ENCODE measurements around the gene ARFGAP3. TPM values are rescaled to one million over a fixed set of nuclear protein-coding genes. Genes with fewer than 3 reads are reported as not detected.
"Not testable (repeated sequence)": the region's sequence is repeated elsewhere in the genome, so short reads cannot be mapped to it uniquely, and the experiment has no call there.

ARFGAP3 gene
- polyA plus RNA-seq, 3 donors, result 47.6 to 58.0 (median 53.5) TPM

DNA sequence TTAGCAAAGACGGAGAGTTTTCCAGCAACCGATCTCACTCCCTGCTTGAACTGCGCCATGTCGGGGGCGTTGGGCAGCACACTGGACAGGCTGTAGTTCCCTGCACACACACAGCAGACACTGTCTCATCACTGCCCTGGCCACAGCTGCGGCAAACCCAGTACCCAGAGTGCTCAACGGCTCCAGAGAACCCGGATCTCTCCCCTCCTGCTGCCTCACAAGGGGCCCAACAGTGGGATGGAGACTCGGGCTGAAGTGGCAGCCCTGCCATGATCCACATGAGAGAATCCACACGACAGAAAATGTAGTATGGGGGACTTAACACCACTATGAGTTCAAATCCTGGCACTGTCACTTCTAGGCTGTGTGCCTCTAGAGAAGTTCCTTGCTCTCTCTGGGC, 58.0 kb downstream of the ARFGAP3 start:
- DNase-seq (ENCODE audit: low read depth in 3 of 3, low spot score in 2 of 3), result no peak

DNA sequence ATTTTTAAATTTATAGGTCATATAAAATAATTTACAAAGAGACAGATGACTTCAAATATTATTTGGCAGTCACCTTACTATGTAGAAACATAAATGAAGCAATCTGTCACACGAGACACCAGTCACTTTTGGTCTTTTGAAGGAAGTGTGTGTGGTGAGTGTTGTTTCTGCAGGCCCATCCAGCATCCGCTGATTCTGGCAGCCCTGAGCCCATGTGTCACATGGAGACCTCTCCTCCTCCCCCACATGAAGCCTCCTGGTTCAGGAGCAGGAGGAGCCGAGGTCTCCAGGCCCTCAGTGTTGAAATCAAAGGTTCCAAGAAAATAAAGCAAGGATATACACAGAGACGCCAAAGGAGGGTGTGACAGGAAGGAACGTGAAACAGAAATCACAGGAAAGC, 60.1 kb downstream of the ARFGAP3 start:
- no peak for DNase-seq (ENCODE audit: low read depth in 3 of 3, low spot score in 2 of 3)

DNA sequence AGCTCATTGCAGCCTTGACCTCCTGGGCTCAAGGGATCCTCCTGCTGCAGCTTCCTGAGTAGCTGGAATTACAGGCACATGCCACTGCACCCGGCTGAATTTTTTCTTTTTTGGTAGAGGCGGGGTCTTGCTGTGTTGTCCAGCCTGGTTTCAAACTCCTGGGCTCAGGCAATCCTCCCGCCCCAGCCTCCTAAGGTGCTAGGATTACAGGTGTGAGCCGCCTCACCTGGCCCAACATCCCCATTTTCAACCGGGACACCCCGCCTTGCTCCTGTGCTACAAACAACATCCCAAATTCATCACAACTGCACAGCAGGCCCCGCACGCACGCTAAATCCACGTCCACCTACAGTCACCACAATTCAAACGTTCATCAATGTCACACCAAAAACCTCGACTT, 61.0 kb downstream of the ARFGAP3 start:
- no peak for DNase-seq (ENCODE audit: low read depth in 3 of 3, low spot score in 2 of 3)

DNA sequence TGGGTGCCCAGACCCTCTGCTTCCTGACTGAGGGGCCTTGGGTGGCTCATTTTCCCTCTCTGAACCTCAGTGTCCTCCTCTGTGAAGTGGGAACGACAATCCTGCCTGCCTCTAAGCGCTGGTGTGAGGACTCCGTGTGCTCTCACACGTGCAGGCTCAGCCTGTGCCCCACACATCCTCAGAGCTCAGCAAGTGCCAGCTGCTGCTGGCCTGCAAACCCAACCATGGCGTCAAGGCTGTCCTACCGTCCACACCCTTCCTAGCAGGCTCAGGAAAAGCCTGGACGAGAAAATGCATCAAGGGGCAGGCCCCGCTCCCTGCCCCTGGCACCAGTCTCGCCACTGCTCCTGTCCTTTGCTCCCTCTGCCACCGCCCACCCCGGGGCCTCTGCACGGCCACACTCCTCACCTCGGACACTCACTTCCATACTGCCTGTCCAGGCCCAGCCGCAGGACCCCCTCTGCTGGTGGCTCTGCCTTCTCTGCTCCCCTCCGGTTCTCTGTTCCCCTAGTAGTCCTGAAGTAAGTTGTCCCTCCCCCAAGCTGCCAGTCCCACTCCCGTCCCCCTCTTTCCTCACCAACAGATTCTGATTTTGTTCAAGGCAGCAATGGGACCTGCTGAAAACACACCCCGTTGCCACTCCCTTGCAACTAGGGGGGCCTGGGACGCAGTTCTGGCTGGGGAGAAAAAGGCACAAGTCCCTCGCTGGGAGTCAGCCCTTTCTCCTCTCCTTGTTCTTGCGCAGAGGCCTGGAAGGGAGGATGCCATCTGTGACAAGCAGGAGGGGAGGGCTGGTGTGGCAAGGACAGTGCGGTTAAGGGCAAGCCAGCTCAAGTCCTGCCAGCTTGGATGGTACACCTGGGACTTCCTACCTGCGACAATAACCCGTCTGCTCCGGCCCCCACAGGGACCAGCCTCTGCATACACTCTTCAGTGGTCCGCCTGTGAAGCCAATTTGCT, 62.2 kb downstream of the ARFGAP3 start:
- DNase-seq (ENCODE audit: low read depth in 3 of 3, low spot score in 2 of 3), result no peak

DNA sequence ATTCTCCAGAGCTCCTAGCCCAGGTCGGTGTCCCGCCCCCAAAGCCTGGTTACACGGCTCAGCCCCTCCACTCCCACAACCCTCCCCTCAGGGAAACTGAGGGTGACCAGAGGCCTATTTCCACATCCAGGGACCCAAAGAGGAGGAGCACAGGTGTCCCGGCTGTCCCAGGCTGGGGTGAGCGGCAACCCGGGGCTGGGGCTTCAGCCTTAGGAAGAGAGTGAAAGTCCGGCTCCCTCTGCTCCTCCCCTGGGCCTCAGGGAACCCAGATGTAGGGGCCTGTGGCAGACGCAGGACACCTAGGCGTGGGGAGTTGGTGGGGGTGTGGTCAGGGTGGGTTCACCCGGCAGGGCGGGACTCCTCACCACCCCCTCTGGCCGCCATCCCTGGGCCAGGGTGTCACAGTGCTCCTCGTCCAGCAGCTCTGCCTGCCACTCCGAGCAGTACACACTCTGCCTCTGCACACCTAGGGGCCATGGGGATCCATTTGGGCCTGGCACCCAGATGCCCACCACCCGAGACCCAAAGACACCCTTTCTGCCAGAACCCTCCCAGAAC, 63.1 kb downstream of the ARFGAP3 start:
- no peak for DNase-seq (ENCODE audit: low read depth in 3 of 3, low spot score in 2 of 3)

DNA sequence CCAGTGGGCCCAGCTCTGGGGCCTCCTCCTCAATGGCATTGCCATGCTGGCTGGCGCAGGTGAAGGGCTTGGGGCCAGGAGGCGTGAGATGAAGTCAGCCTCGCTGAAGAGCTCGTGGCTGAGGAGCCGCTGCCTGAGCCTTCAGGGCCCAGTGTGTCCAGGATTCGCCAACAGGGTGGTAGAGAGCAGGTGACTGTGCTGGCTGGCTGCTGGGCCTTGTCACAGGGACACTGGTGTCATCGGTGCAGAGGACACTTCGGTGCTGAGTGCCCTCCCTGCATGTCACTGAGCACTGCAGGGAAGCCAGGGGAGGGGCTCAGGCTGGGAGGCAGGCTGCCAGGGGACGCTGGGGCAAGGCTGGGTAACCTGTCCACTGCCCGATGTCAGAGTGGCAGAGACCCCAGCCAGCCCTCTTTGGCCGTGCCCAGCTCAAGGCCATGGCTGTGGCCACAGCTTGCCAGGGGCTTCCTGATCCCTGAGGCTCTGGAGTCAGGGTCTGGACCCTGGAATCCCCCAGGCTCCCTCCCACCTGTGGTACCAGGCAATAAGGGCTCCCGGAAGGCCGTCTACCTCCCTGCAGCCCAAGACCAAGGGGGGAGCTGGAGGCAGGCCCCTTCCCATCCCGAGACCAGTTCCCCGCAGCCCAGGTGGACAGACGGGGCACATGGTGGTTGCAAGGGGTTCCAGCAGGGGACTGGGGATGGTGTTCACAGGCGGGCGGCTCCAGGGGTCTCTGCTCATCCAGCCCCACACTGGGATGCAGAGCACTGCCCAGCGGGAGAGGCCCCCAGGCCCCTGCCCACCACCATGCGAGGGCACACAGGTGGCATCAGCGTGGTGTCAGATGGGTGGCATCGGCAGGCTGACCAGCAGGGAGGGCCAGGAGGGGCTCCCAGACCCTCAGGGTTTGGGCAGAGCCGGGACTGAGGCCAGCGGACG, 63.9 kb downstream of the ARFGAP3 start:
- no peak for DNase-seq (ENCODE audit: low read depth in 3 of 3, low spot score in 2 of 3)

DNA sequence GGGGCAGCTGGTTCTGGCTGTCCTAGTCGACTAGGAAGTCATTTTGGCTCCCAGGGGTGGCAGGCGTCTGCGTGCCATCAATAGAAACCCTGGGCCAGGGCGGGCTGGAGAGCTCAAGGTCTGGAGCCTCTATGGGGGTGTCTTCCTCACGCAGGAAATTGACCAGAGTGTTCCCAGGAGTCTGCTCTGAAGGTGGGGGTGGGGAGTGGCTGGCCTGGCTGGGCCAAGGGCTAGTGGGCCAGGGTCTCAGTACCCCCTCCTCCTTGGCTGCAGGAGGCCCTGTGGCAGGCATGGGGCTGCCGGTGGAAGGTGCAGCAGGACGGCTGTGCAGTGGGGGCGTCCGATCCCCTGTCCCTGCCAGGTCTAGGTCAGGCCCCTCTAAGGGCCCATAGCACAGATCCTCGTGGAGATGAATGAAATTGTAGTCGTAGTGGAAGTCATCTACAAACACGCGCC, 64.6 kb downstream of the ARFGAP3 start:
- DNase-seq (ENCODE audit: low read depth in 3 of 3, low spot score in 2 of 3), result no peak

DNA sequence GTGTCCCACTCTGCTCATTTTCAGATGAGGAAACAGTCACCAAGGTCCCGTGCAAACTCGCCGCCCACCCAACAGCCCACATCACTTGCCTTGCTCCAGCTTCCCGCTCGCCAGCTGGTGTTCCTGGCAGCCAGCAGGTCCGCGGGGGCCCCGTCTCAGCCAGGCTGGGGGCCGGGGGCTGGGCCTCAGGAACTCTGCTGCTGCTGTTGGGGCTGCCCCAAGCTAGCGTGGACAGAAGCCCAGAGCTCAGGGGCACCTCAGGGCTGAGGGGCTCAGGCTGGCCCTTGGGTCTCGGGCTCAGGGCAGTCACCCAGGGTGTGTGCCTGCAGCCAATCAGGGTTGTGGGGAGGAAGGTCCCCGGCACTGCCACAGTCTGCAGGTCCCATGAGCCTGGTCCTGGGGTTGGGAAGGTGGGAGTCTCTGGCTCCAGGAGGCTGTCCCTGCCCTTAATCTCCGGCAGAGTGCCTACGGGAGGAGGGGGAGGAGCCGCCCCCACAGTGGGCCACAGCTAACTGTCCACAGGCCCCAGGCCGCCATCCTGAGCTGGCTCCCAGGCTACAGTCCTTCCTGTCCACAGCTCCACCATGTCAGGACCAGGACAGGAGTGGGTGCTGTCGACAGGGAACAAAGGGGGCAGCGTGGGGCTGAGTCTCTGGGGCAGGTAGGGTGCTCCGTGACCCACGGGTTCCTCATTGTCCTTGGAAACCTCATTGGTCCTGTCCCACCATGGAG, 65.2 kb downstream of the ARFGAP3 start:
- DNase-seq (ENCODE audit: low read depth in 3 of 3, low spot score in 2 of 3), result no peak

DNA sequence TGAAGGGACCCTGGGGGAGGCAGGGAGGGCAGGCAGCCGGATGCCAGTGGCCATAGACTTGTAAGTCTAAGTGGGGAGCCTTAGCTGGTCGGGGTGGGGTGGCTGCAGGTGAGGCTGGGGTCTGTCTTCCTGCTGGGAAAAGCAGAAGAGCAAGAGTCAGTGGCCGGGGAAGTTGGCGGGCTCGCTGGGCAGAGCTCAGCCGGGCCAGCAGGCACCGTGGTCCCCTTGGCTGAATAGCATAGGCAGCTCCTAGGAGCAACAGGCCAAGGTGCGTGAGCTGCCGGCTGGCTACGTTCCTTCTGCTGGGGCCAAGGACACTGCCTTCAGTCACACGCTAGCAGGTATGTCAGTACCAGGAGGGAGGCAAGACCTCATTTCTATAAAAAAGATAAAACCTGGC, 68.6 kb downstream of the ARFGAP3 start:
- no peak for DNase-seq (ENCODE audit: low read depth in 3 of 3, low spot score in 2 of 3)

DNA sequence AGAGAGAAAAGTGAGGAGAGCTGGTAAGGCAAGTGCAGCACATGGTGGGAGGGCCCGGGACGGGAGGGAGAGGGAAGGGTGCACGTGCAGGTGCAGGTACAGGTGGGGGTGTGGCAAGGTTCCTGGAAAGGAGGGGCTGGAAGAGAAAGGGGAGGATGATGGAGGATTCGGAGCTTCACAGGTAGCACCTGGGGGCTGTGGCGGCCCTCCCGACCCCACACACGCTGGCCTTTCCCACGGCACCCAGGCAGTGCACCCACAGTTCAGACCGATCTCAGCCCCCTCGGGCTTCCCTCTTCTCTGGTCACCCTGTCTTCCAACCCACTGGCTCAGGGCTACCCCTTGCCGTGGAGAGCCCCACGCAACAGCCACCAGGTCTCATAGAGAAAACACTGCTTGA, 69.1 kb downstream of the ARFGAP3 start:
- DNase-seq (ENCODE audit: low read depth in 3 of 3, low spot score in 2 of 3), result no peak

DNA sequence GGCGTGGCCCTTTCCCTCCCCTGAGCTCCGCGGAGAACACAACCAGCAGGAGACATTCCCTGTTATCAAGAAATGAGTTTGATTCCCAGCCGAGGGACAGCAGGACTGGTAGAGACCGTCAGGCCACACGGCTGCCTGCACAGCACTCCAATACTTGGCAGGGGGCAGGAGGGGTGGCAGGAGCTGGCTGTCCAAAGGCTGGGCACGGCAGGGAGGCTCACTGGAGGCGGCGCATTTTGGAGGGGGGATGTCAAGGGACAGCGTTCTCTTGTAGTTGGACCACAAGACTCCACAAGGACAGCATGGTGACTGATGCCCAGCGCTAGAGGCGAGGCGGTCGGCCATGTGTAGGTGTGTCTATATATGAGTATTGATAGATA, 69.7 kb downstream of the ARFGAP3 start:
- DNase-seq (ENCODE audit: low read depth in 3 of 3, low spot score in 2 of 3), result no peak

DNA sequence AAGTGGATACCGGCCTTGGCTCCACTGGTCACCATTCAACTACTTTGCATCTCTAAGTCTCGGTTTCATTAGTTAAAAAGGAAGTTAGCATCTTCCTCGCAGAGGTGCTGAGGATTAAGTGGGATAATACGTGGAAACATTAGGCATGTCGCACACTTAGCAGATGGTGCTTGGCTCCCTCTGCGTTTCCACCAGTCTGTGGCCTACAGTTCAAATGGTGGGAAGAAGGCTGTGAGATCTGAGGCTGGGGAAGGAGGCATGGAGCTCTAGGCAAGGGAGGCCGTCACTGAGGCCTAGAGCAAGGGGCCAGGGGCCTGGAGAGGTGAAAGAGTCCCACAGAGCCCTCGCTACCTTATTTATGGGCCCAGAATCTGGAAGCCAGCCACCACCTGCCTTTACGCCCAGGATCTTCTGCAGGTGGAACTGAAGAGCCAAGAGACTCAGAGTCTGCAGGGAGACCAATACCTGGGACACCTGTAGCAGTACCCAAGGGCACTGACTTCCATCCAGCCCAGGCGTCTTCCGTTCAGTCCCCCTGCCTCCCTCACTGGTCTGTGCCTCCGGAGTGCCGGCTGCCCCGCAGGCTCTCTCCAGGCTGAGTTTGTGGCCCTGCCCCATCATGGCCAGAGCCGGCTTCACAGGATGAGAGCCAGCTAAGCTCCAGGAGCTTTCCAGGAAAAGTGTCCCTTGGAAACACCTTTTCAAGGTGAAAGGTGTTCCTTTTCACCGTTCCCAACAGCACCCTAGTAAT, 70.3 kb downstream of the ARFGAP3 start:
- DNase-seq (ENCODE audit: low read depth in 3 of 3, low spot score in 2 of 3), result no peak

DNA sequence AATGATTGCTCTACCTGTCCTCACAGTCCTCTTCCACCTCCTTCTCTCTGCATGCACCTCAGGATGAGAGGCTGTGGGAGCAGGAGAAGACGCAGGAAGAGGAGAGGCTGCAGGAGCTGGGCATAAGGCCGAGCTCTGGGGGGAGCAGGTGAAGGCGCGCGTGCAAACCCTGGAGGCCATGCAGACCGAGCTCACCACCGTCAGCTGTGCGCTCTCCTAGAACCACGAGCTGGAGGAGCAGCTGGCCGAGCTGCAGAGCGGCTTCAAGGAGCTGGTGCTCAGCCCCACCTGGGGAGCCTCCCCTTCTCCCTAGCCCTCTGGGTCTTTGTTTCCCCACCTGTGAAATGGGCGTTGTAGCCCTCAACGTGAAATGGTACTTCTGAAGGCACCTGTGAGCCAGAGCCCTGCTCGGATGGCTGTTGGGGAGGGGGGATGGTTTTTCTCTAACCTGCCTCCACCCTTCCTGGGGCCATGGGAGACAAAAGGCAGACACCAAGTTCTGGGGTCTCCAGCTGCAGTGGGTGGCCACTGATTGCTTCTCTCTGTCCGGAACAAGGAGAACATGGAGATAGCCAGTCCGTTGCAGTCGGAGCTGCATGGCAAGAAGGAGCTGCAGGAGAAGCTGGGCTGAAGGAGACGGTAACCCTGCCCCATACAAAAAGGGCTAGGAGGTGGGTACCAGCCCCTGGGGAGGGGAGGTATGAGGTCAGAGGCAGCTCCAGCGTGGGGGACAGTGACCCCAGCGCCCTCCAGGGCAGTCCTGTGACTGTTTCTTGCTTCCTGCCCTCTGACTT, 71.2 kb downstream of the ARFGAP3 start:
- no peak for DNase-seq (ENCODE audit: low read depth in 3 of 3, low spot score in 2 of 3)

DNA sequence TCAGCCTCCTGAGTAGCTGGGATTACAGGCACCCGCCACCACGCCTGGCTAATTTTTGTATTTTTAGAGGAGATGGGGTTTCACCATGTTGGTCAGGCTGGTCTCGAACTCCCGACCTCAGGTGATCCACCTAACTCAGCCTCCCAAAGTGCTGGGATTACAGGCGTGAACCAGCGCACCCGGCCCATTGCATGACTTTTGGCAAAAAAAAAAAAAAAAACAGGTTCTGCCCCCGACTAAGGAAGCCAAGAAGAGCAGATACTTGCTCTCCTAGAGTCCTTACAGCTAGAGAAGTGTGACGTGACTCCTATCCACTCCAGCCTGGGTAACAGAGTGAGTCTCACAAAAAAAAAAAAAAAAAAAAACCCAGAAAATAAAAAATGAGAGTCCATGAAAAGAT, 74.8 kb downstream of the ARFGAP3 start:
- DNase-seq (ENCODE audit: low read depth in 3 of 3, low spot score in 2 of 3), result not testable (repeated sequence)

DNA sequence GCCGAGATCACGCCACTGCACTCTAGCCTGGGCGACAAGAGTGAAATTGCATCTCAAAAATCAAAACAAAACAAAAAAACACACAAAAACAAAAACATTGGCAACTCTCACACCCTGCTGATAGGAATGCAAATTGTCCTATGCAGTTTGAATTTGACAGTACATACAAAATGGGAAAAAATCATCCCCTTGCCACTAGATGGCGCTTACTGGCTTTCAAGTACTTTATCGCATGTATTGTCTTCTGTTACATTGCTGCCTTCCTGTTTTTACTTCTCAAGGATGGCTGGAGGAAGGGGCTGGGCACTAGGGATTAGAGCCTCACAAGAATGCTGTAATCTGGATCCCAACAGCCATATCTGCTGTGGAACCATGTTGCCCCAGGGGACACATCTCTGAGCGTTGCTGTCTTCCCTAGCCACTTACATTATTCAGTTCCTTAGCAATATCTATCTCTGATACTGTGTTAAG, 77.0 kb downstream of the ARFGAP3 start:
- DNase-seq (ENCODE audit: low read depth in 3 of 3, low spot score in 2 of 3), result peak; percentile 82 to 86 (median 85)

DNA sequence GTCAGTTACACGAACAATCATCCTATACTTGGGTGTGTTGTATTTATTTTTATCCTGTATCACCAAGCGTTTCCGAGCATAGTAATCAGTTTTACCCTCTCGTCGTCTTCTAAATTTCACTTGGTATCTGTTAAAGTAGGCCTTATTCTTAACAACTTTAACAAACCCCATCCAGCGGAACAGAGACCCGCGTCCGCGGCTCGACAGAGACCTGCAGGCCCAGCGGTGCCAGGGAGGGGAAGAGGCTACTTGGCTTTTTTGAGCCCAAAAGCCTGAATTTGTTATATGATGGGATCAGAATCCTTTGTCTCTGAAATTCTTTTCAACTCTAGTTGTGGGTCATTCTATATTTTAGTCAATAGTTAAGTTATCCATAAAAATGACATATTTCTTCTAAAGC, 79.9 kb downstream of the ARFGAP3 start:
- DNase-seq (ENCODE audit: low read depth in 3 of 3, low spot score in 2 of 3), result no peak

DNA sequence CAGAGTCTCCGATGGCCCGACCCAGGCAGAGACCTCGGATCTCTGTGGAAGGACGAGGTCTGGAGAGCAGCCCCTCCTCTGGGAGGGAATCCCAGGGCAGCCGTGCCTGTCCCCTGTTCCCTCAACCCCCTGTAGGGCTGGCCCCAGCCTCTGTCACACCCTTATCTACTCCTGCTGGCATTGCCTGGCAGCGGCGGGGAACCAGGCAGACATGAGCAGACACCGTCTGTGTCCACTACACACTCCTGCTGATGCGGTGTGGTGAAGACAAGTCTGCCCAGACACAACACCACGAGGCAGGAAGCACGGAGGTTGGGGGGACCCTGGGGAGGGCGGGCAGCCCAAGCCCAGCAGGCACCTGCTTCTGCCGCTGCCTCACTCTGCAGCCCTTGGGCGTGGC, 83.9 kb downstream of the ARFGAP3 start:
- DNase-seq (ENCODE audit: low read depth in 3 of 3, low spot score in 2 of 3), result no peak

DNA sequence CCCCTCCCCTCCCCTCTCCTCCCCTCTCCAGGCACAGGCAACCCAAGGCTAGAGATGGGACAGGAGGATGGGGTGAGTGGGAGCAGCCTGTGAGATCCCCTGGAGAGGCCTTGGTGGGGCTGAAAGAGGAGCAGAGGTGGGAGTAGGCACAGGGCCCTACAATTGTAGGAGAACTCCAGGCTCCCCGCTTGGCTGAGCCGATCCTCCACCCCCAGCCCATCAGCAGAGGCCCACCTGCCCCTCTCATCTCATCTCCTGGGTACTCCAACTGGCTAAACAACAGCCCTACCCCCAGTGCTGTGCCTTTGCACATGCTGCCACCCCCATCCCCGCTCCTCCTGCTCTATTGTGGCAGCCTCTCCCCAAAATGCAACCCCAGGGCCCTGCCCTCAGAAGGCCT, 84.4 kb downstream of the ARFGAP3 start:
- no peak for DNase-seq (ENCODE audit: low read depth in 3 of 3, low spot score in 2 of 3)

All from right renal cortex interstitium (tissue), 3 donors.